HG03135 (cell line): ENCODE data around the gene HIVEP1.
"Not testable (repeated sequence)": the region's sequence is repeated elsewhere in the genome, so short reads cannot be mapped to it uniquely, and the experiment has no call there.

Experiments
- ATAC-seq: cut with Tn5 transposase; IDR thresholded peaks from one replicate; pipeline ENCODE4 v1.9.1; 2021; ENCODE audit warnings: mild to moderate bottlenecking, moderate library complexity; ENCODE audit not compliant: unreplicated experiment

Gene HIVEP1

DNA sequence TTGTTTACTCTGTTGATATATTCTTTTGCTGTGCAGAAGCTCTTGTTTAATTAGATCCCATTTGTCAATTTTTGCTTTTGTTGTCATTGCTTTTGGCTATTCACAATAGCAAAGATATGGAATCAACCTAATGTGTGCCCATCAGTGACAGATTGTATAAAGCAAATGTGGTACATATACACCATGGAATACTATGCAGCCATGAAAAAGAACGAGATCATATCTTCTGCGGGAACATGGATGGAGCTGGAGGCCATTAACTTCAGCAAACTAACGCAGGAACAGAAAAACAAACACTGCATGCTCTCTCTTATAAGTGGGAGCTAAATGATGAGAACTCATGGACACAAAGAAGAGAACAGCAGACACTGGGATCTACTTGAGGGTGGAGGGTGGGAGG, 164.7 kb downstream of the HIVEP1 start:
- ATAC-seq = not testable (repeated sequence)

DNA sequence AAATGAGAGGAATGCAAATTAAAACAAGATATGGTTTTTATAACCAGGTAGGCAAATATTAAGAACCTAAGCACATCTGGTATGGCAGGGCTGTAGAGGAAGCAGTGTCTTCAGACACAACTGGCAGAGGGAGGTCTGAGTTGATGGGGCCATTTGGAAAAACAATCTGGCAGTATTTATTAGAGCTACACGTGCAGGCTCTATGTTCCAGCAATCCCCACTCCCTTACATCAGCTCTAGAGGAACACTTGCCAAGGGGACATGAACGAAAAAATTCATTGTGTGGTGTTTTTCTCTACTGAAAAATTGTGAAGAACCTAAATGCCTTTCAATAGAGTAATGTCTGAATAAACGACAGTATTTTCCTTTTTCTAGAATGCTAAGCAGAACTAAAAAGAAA, 166.4 kb downstream of the HIVEP1 start:
- no peak for ATAC-seq

DNA sequence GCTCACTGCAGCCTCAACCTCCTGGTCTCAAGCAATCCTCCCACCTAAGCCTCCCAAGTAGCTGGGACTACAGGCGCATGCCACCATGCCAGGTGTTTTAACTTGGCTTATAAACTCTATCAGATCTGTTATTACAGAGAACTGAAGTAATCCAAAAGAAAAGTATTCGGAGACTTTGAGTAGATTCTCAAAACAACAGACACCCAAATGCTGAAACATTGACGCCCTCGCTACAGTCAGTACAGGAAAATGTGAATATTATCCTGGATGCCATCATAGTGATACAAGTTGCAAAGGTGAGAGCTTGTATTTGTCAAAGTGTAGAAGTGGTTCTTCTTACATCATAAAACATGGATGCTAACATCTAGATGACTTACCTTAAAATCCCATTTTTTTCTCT, 169.4 kb downstream of the HIVEP1 start:
- ATAC-seq = no peak

DNA sequence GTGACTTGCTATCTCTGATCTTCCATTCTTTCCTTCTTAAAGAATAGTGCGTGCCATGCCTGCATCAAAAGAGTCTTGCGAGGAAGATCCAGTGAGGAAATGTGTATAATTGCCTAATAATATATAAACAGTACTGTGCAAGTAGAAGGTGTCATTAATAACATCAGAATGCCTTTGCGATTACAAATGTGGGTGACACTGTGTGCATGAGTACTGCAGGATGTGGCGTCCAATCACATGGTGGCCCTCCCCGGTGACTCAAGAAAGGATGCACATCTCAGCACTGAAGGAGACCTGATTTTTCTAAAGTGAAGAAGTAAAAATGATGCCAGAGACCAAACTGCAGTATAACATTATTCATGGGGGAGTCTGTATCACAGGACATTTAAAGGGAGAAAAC, 170.6 kb downstream of the HIVEP1 start:
- no peak for ATAC-seq

DNA sequence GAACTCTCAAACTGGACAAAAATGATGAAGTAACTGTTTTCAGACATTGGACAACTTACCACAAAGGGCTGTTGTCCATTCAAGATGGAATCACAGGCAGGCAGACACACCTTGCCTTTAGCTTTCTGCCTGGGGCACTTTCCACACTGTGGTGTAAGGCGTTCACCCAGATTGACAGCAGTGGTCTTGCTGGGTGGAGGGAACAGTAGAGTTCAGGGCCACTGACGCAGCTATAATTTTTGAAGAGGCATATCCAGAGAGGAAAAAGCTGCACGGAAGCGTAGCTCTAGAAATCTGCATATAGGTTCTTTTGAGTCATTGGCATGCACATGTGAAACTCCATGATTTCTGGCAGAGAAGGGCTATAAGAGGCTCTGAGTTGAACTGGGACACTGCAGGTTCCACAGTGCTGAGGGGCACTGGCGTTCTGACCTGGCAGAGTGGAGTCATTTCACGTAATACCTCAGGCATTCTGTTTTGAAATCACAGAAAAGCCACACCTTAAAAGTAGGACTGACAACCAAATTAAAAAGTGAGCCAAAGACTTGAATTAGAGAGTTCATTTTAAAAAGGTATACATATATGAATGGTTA, 173.1 kb downstream of the HIVEP1 start:
- ATAC-seq = no peak

DNA sequence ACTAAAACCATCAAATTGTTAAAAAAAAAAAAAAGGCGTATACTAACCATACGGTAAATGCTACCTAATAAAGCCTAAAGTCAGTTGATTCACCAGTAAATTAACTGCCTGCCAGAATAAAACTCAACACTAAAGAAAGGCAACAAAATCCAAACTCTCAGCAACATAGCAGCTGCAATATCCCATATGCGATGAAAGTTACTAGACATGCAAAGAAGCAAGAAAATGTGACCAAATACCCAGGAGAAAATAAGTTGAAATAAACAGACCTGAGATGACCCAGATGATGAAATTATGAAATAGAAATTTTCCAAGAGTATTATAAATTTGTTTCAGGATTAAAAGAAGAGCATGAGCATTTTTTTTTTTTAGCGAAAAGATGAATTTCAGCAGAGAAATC, 174.4 kb downstream of the HIVEP1 start:
- ATAC-seq = no peak

DNA sequence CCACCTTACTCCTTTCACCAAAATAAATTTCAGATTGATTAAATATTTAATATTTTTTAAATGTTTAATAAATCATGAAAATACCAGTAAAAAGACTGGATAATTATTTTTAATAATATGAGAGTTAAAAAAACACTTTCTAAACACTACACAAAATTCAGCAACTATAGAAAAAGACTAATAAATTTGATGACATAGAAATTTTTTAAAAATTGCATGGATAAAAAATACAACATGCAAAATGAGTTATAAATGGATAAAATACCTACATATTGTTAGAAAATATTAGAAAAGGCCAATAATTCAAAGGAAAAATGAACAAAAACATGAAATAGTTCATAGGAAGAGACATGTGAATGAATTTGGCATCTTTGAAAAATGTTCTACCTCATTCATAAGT, 177.0 kb downstream of the HIVEP1 start:
- no peak for ATAC-seq

DNA sequence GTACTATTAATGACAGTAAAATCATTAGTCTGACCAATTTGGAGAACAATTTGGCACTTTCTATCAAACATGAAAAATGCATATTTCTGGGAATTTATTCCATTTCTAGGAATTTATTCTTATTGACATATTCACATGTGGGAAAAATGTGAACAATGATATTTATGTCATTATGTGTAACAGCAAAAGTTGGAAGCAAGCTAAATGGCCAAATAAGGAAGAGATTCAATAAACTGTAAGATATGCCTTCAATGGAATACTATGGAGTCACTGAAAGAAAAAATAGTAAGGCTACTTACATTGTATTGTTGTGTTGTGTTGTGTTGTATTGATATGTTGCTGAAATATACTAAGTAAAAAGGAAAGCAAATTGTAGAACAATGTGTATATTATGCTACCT, 177.5 kb downstream of the HIVEP1 start:
- ATAC-seq = no peak

DNA sequence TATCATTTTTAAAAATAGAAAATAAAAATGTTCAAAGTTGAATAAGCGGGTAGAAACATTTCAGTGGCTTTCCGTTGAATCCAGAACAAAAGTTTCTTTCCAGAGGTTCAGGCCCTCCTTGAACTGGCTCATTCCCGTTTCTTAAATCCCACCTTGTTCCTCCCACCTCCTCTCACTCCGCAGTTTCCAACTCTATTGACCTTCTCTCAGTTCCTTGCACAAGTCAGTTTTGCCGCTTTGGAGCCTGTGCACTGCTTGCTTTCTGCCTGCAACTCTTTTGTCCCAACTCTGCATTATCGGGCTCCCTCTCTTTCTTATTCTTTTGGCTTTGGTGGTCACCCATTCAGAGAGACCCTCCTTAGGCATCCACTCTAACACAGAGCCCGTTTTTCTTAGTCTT, 178.1 kb downstream of the HIVEP1 start:
- ATAC-seq = no peak

DNA sequence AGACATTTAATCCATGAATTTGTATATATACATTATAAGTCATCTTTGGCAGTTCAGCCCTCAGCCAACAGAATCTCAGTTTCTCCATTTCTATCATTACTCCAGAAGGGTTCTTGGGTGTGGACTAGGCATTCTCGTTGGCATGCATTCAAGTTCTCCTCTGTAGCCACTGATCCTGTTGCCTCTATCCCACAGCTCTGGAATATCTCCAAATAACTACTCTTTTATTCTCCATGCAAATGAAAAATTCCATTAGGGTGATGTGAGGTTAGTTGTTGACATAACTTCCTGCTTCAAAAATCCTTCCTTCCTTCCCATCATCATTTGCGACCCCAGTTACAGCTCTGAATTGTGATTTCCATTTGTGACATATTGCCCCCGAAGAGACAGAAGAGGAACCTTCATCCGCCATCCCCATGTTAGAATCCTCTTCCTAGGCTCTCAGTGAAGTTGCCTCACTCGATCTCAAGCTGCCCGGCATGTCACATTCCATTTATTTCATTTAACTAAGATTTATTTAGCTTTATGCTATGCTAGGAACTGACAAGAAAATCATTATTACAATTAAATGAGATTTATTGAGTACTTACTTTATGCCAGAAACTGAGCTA, 184.3 kb downstream of the HIVEP1 start:
- no peak for ATAC-seq

DNA sequence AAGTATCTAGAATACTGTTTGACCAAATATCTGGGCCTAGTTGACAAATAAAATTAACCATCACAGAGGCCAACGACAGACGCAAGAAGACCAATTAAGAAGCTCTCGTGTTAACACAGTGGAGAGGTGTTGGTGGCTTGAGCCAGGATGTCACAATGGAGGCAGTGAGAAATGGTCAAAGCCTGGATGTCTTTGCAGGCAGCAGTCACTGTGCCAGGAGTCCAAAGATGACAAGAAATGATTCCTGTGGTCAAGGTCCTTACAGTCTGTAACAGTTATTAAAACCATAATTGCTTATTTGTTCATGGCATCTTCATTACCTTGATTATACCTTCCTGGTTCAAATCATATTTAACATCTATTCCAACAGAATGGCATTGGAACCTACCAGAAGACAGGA, 186.7 kb downstream of the HIVEP1 start:
- no peak for ATAC-seq

DNA sequence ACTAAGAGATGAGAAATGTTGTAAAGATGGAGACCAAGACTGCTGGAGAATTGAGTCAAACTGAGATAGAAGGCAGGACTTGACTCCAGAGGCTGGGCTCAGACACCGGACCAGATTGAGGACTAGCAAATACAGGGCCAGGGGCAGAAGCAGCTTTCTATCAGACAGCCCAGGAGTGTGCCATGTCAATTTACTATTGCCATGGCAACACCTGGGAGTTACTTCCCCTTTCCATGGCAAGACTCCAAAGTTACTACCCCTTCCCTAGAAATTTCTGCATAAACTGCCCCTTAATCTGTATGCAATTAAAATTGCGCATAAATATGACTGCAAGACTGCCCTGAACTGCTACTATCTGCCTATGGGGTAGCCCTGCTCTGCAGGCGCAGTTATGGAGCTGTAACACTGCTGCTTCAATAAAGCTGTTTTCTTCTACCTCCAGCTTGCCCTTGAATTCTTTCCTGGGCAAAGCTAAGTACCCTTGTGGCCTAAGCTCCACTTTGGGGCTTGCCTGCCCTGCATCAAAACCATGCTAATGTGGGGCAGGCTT, 188.0 kb downstream of the HIVEP1 start:
- ATAC-seq = no peak

DNA sequence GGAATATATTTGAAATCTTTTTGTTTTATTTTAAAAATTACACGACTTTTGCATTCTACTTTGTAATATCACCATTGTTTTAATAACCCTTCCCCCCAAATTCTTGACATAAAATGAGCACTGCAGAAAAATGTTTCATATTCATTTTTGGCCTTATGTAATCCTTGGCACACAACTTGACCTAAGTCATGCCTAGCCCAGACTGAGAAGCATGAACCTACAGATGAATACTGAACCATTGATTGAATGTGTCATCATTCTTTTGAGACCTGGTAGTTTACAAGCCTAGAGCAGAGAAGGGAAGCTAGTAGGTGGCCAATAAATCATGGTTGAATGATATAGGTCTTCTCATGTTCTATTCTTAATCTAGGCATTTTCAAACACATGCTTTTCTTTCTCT, 188.6 kb downstream of the HIVEP1 start:
- no peak for ATAC-seq

DNA sequence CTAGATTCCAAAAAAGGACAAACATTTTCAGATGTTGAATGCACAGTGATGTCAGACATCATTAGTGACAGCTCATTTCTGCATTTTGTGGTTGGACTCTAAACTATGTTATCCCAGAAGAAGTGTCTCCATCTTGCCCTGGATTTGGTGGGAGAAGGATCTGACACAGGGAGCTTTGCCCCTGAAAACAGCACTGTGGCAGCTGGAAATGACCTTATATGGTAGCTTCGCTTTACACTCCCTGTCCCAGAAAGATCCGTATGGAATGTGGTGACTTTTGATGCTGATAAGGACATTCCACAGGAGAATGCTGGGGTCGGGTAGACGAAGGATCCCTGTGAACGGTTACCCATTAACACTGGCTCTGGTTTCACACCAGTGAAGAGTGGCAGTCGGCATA, 190.9 kb downstream of the HIVEP1 start:
- ATAC-seq = no peak

DNA sequence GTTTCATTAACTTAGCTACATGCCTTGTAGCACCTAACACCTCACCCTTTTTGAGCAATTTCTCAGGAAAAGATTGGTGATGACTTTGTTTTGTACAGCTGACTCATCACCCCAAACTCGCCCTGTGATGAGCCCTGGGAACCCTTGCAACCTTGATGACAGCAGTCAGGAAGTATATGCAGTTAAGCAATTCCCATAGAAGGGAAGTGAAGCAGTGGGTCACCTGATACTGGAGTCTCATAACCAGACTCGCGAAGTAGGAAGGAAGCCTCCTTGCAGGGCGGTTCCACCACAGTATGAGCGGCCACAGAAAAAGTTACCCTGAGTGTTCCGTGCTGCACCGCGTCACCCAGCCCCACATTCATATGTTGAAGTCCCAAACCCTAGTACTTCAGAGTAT, 196.1 kb downstream of the HIVEP1 start:
- ATAC-seq = no peak

DNA sequence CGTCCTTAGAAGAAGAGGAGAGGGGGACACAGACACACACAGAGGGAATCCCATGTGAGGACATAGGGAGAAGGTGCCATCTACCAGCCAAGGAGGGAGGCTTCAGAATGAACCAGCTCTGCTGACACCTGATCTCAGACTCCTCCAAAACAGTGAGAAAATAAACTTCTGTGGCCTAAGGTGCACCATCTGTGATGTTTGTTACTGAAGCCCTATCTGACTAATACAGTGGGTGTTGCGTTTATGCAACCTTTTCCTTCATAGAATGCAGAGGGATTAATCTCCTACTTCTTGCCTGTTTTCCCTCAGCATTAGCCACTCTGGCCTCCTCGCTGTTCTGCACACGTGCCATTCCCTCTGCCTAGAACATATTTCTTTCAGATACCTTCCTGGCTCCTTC, 196.6 kb downstream of the HIVEP1 start:
- ATAC-seq = no peak
